Measurements from ENCODE around the gene VIM. TPM values are rescaled to one million over a fixed set of nuclear protein-coding genes. Genes with fewer than 3 reads are reported as not detected.

Gene VIM
- total and polyA plus RNA-seq, 2 of the 4 experiments (the other 2 are of a cell fraction) = 4,502 to 6,735 TPM

GRCh38 chr10:17215782-17216122 lies 12.3 kb upstream of the VIM start:
- POLR2A ChIA-PET (ENCODE audit: unreplicated experiment) = interaction anchor here (0.7 to 1.2 kb wide), 5 partner anchors 10 to 191 kb away, joined by 3 to 7 read pairs (median 3); partner anchors contain the start of gene VIM
- Histone ChIP-seq H3K4me1 (ENCODE audit: control insufficient read depth, insufficient read depth, low read length) (peaks cover 24% of the 10 kb centered on the region), H3K4me2 (ENCODE audit: low read depth, low read length) (peak overlapping the region; percentile 41; the same call in 1 of the 2 replicates), H3K9ac (ENCODE audit: low read depth, low read length) (no peak overlapping the region), H4K8ac (ENCODE audit: low read depth in 2 of 2, low read length in 2 of 2) (peak overlapping the region; percentile 11 to 84; a peak in 2 of 4 replicates), H2BK5ac (ENCODE audit: low read depth, low read length, poor library complexity, severe bottlenecking) (peak overlapping the region; percentile 96), H2BK15ac (ENCODE audit: low read depth, low read length) (peak overlapping the region; percentile 90; the same call in 2 of the 3 replicates), H2BK120ac (ENCODE audit: low read depth, low read length) (peak overlapping the region; percentile 99), H2AK5ac (ENCODE audit: low read depth, low read length) (no peak overlapping the region), H3K14ac (replicated peaks; ENCODE audit: low read depth, low read length) (peak overlapping the region; percentile 82; the same call in 1 of the 2 replicates), H3K27me3 (ENCODE audit: control insufficient read depth, insufficient read depth, low read length) (no peaks in the 10 kb centered on the region), H4K5ac (ENCODE audit: low read depth, low read length) (peak overlapping the region; percentile 58; the same call in 1 of the 2 replicates), H3K36me3 (ENCODE audit: control insufficient read depth, insufficient read depth, low read length) (no peaks in the 10 kb centered on the region), H3K9me1 (ENCODE audit: insufficient read depth, low read length) (peaks cover 8% of the 10 kb centered on the region), H3K18ac (ENCODE audit: low read depth, low read length) (peak overlapping the region; percentile 62), H3K9me3 (ENCODE audit: control insufficient read depth, insufficient read depth, low read length) (no peaks in the 10 kb centered on the region), H2AFZ (replicated peaks; ENCODE audit: low read length, poor library complexity) (no peak overlapping the region), H4K91ac (ENCODE audit: insufficient read depth, low read depth, low read length) (peak overlapping the region; percentile 77; the same call in 1 of the 2 replicates), H3K56ac (ENCODE audit: extremely low read depth, insufficient read depth, low read length) (peak overlapping the region; percentile 77; the same call in 1 of the 2 replicates), H4K20me1 (ENCODE audit: insufficient read depth, low read length) (no peaks in the 10 kb centered on the region), H3K23ac (ENCODE audit: low read depth, low read length) (peak overlapping the region; percentile 93), H2AK9ac (replicated peaks; ENCODE audit: low read depth, low read length, poor library complexity) (no peak overlapping the region), H3K27ac (ENCODE audit: insufficient read depth, low read length) (peak overlapping the region; percentile 37; the same call in 1 of the 2 replicates), H2BK20ac (ENCODE audit: low read depth, low read length) (peak overlapping the region; percentile 98), H3K4ac (ENCODE audit: low read depth, low read length) (peak overlapping the region; percentile 98; the same call in 1 of the 2 replicates), H3K79me1 (ENCODE audit: low read depth in 1 of 2, low read length in 2 of 2) (peaks cover 7 to 52% of the 10 kb centered on the region in 2 experiments; a peak in 3 of 4 replicates), H3K4me3 (ENCODE audit: insufficient read depth, low read depth, low read length) (no peak overlapping the region)
- TSS peak; percentile 49 for BruUV-seq (replicated peaks)
- CTCF ChIA-PET = interaction anchor here (0.9 kb wide), 1 partner anchor 9 kb away, joined by 3 read pairs; no protein-coding TSS in a partner anchor
- intact Hi-C loops (cut with micrococcal nuclease) = loop anchor here (2.0 kb wide), 1 partner anchor 13 kb away; the partner anchor contains the start of gene VIM
- ATAC-seq (ENCODE audit: low read depth) (no peak), DNase-seq (no peak)
- in situ Hi-C loops (cut with MboI; ENCODE audit: low sequenced_read_pairs) = no loop called here
- TF ChIP-seq FOS (IDR thresholded peaks at IDR 0.05; ENCODE audit: low read depth, low read length) (no peak), CHD1 (IDR thresholded peaks at IDR 0.05; ENCODE audit: low read depth, low read length) (no peak), NFE2L2 (IDR thresholded peaks at IDR 0.05; ENCODE audit: low read depth, low read length) (no peak), CEBPB (IDR thresholded peaks at IDR 0.05; ENCODE audit: low read depth, low read length) (no peak), RCOR1 (IDR thresholded peaks at IDR 0.05; ENCODE audit: insufficient replicate concordance, low read length) (no peak), CTCF (conservative IDR thresholded peaks at IDR 0.05; ENCODE audit: low read depth, low read length) (no peak), RFX5 (IDR thresholded peaks at IDR 0.05; ENCODE audit: low read depth, low read length) (no peak), POLR2A (IDR thresholded peaks at IDR 0.05; ENCODE audit: low read depth, low read length) (no peak), MAZ (IDR thresholded peaks at IDR 0.05; ENCODE audit: borderline replicate concordance, low read depth, low read length) (no peak), ELK1 (IDR thresholded peaks at IDR 0.05; ENCODE audit: borderline replicate concordance, low read depth, low read length) (no peak), MXI1 (IDR thresholded peaks at IDR 0.05; ENCODE audit: borderline replicate concordance, low read depth, low read length) (no peak), MAFK (IDR thresholded peaks at IDR 0.05; ENCODE audit: low read depth, low read length) (no peak), USF2 (IDR thresholded peaks at IDR 0.05; ENCODE audit: low read depth, low read length) (no peak), BHLHE40 (IDR thresholded peaks at IDR 0.05; ENCODE audit: low read depth, low read length) (no peak), RAD21 (IDR thresholded peaks at IDR 0.05; ENCODE audit: low read length) (no peak), SMC3 (IDR thresholded peaks at IDR 0.05; ENCODE audit: low read depth, low read length) (no peak)
- WGBS, 2 experiments (ENCODE audit: extremely low coverage in 2 of 2, insufficient read length in 1 of 2) = no CpG with 5 or more reads among the region's 2 CpGs
- dilution Hi-C loops (cut with HindIII; ENCODE audit: low sequenced_read_pairs, unreplicated experiment) = no loop called here

All from IMR-90 (cell line).